Caco-2 (cell line): ENCODE measurements around the gene CTTNBP2NL. TPM values are rescaled to one million over a fixed set of nuclear protein-coding genes. Genes with fewer than 3 reads are reported as not detected.

Experiments used
- BruUV-seq: library from RNA; stranded (reverse); fragments of 400-500 nt; replicated peaks from 2 replicates; lab custom pipeline; 2021; lab: Mats Ljungman, UMichigan
- CTCF ChIA-PET: fragments of 300-600 bp; sonication (Branson Sonifier 250); formaldehyde crosslinking; loops from one replicate; lab custom pipeline; 2022; ENCODE audit warnings: antibody characterized with exemption; lab: Charles Lee
- POLR2A ChIA-PET: fragments of 300-600 bp; sonication (Branson Sonifier 250); formaldehyde crosslinking; loops from one replicate; lab custom pipeline; 2022; ENCODE audit warnings: antibody characterized with exemption; lab: Charles Lee
- DNase-seq, 2 experiments: peaks; one replicate each; pipeline versions ENCODE4 v3.0.0 to v3.0.0-alpha.2; 2020 to 2022
- H3K27me3 ChIP-seq: replicated peaks from 2 replicates; pipeline ENCODE4 v1.6.0; 2011; ENCODE audit warnings: low read length; ENCODE audit not compliant: control insufficient read depth, insufficient read depth
- H3K36me3 ChIP-seq: 2 replicates; pipeline ENCODE4 v1.5.1; 2011; ENCODE audit warnings: low read length; ENCODE audit not compliant: control insufficient read depth, insufficient read depth
- H3K4me1 ChIP-seq: fragments of 250-450 bp; sonication (Bioruptor Pico); 2 replicates; pipeline ENCODE4 v1.5.1; 2020; ENCODE audit warnings: mild to moderate bottlenecking
- H3K4me3 ChIP-seq: 2 replicates; pipeline ENCODE4 v1.5.1; 2011; ENCODE audit warnings: low read depth, mild to moderate bottlenecking, control low read depth, low read length
- H3K9me3 ChIP-seq: fragments of 250-450 bp; sonication (Bioruptor Pico); 2 replicates; pipeline ENCODE4 v1.5.1; 2020; ENCODE audit warnings: mild to moderate bottlenecking, moderate library complexity
- H3K27ac Mint-ChIP-seq: one replicate; pipeline ENCODE4 v1.8.0; 2022; ENCODE audit warnings: mixed read lengths; ENCODE audit not compliant: unreplicated experiment
- H3K27me3 Mint-ChIP-seq: one replicate; pipeline ENCODE4 v1.8.0; 2022; ENCODE audit warnings: mixed read lengths; ENCODE audit not compliant: insufficient read depth, unreplicated experiment
- H3K36me3 Mint-ChIP-seq: one replicate; pipeline ENCODE4 v1.8.0; 2022; ENCODE audit warnings: mild to moderate bottlenecking, mixed read lengths; ENCODE audit not compliant: insufficient read depth, unreplicated experiment
- H3K4me1 Mint-ChIP-seq: one replicate; pipeline ENCODE4 v1.8.0; 2022; ENCODE audit warnings: low read depth, mixed read lengths; ENCODE audit not compliant: unreplicated experiment
- H3K4me3 Mint-ChIP-seq: one replicate; pipeline ENCODE4 v1.8.0; 2022; ENCODE audit warnings: mild to moderate bottlenecking, moderate library complexity, mixed read lengths; ENCODE audit not compliant: unreplicated experiment
- H3K9me3 Mint-ChIP-seq: one replicate; pipeline ENCODE4 v1.8.0; 2022; ENCODE audit warnings: mixed read lengths; ENCODE audit not compliant: unreplicated experiment
- CTCF ChIP-seq, 2 experiments: fragments of 200-600 bp in 1 of 2; IDR thresholded peaks; 1 replicate in 1 of 2; 2 replicates in 1 of 2; pipeline versions ENCODE4 v1.5.1 to v1.8.0; 2011 to 2022; ENCODE audit warnings: antibody characterized with exemption in 1 of 2, control low read depth in 1 of 2, inconsistent platforms in 1 of 2, low read depth in 1 of 2, low read length in 1 of 2, mild to moderate bottlenecking in 1 of 2, moderate library complexity in 1 of 2; ENCODE audit not compliant: insufficient read depth in 1 of 2, severe bottlenecking in 1 of 2, unreplicated experiment in 1 of 2
- intact Hi-C: fragments of 100-400 bp; cut with micrococcal nuclease; formaldehyde crosslinking; loops from one replicate; pipeline ENCODE4 v1.10.0; 2022; ENCODE audit not compliant: unreplicated experiment
- total RNA-seq: library from RNA; stranded (reverse); gene quantifications from 2 replicates; pipeline ENCODE4 v1.2.3, GENCODE V29; 2022

The CTTNBP2NL gene
- total RNA-seq, 1 experiment from 2014 or later: 11.3 TPM

GRCh38 chr1:112386731-112387346 is 9.2 kb upstream of the CTTNBP2NL start:
- no peak for DNase-seq
- intact Hi-C loops: no loop called here
- Mint-ChIP-seq H3K9me3 (no peaks in the 10 kb centered on the region), H3K27me3 (peaks cover 5% of the 10 kb centered on the region), H3K4me1 (peaks cover 12% of the 10 kb centered on the region), H3K36me3 (no peaks in the 10 kb centered on the region), H3K27ac (no peak overlapping the region), H3K4me3 (no peak overlapping the region)
- no peaks in the 10 kb centered on the region for H3K4me1 ChIP-seq
- no peaks in the 10 kb centered on the region for H3K36me3 ChIP-seq
- BruUV-seq: no TSS peak
- ChIA-PET POLR2A (no interaction called here), CTCF (no interaction called here)
- no peak overlapping the region for H3K4me3 ChIP-seq
- H3K27me3 ChIP-seq: no peaks in the 10 kb centered on the region
- H3K9me3 ChIP-seq: no peaks in the 10 kb centered on the region
- TF ChIP-seq CTCF (IDR thresholded peaks at IDR 0.05; ENCODE audit: insufficient read depth in 1 of 2, low read depth in 1 of 2, low read length in 1 of 2, severe bottlenecking in 1 of 2, unreplicated experiment in 1 of 2): no peak

DNA sequence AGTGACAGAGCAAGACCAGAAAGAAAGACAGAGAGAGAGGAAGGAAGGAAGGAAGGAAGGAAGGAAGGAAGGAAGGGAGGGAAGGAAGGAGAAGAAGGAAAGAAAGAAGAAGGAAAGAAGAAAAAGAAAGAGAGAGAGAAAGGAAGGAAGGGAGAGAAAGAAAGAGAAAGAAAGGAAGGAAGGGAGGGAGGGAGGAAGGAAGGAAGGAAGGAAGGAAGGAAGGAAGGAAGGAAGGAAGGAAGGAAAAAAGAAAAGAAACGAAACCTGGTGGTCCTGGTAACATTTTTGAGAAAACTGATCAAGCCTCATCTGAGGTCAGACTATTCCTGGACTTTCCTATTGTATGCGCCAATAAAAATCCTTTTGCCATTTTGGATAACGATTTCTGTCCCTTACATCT is 8.2 kb upstream of the CTTNBP2NL start:
- POLR2A ChIA-PET: no interaction called here
- no peak overlapping the region for H3K27ac Mint-ChIP-seq
- H3K9me3 ChIP-seq: no peaks in the 10 kb centered on the region

DNA sequence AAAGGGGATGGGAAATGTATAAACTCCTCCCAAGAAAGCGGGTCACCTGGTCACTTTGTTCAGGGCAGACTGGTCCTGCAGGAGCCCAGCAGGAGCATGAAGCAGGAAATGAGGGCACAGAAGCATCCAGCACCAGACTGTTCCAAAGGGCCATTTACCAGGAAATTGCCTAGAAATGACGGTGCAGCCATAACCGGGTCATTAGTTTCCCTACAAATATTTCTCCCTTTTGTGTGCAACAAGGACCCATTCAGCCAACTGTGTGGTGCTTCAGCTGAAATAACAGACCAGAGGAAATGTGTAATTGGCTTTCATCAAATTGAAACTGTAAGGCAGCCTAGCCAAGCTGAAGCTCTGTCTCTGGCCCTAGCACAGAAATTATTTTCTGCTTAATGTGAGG is 7.6 kb upstream of the CTTNBP2NL start:
- Mint-ChIP-seq H3K9me3 (no peaks in the 10 kb centered on the region), H3K27ac (no peak overlapping the region), H3K36me3 (no peaks in the 10 kb centered on the region), H3K4me1 (peaks cover 12% of the 10 kb centered on the region), H3K4me3 (no peak overlapping the region), H3K27me3 (peaks cover 3% of the 10 kb centered on the region)
- H3K27me3 ChIP-seq: no peaks in the 10 kb centered on the region
- ChIA-PET POLR2A (no interaction called here), CTCF (no interaction called here)
- TF ChIP-seq CTCF (IDR thresholded peaks at IDR 0.05; ENCODE audit: insufficient read depth in 1 of 2, low read depth in 1 of 2, low read length in 1 of 2, severe bottlenecking in 1 of 2, unreplicated experiment in 1 of 2): no peak
- H3K36me3 ChIP-seq: no peaks in the 10 kb centered on the region
- no peaks in the 10 kb centered on the region for H3K4me1 ChIP-seq
- intact Hi-C loops: no loop called here
- no peaks in the 10 kb centered on the region for H3K9me3 ChIP-seq
- BruUV-seq: no TSS peak
- no peak for DNase-seq
- H3K4me3 ChIP-seq: no peak overlapping the region

More for the DNA sequence above, 8.2 kb upstream of the CTTNBP2NL start:
- Histone ChIP-seq H3K4me1 (no peaks in the 10 kb centered on the region), H3K36me3 (no peaks in the 10 kb centered on the region), H3K27me3 (no peaks in the 10 kb centered on the region), H3K4me3 (no peak overlapping the region)
- TF ChIP-seq CTCF (IDR thresholded peaks at IDR 0.05; ENCODE audit: insufficient read depth in 1 of 2, low read depth in 1 of 2, low read length in 1 of 2, severe bottlenecking in 1 of 2, unreplicated experiment in 1 of 2): no peak
- BruUV-seq: no TSS peak
- intact Hi-C loops: no loop called here
- peaks cover 12% of the 10 kb centered on the region for H3K4me1 Mint-ChIP-seq
- no peaks in the 10 kb centered on the region for H3K9me3 Mint-ChIP-seq
- no peak for DNase-seq
- H3K36me3 Mint-ChIP-seq: no peaks in the 10 kb centered on the region
- no peak overlapping the region for H3K4me3 Mint-ChIP-seq
- CTCF ChIA-PET: no interaction called here
- H3K27me3 Mint-ChIP-seq: peaks cover 3% of the 10 kb centered on the region
